GM19397 (cell line): ENCODE data around the gene LRRC23.
A peak's percentile ranks its signal among the peaks of the same experiment; 100 is the strongest.

ENCODE experiments used
- ATAC-seq: cut with Tn5 transposase; IDR thresholded peaks from one replicate; pipeline ENCODE4 v1.9.1; 2021; ENCODE audit warnings: mild to moderate bottlenecking, moderate library complexity; ENCODE audit not compliant: unreplicated experiment

The LRRC23 gene

DNA sequence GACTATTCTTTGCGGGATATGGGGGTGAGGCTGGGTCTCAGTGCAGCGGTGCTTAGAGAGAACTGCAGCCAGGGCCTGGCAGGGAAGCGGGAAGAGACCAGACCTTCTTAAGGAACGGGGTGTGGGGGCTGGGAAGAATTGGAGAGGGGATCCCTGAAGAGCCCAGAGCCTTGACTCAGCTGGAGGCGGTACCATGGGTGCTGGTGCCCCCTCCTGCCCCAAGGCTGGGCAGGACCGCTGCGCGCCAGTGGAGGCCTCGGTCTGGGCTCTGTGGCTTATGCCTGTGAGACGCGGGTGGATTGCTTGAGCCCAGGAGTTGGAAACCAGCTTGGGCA is 37.7 kb downstream of the LRRC23 start:
- no peak for ATAC-seq

DNA sequence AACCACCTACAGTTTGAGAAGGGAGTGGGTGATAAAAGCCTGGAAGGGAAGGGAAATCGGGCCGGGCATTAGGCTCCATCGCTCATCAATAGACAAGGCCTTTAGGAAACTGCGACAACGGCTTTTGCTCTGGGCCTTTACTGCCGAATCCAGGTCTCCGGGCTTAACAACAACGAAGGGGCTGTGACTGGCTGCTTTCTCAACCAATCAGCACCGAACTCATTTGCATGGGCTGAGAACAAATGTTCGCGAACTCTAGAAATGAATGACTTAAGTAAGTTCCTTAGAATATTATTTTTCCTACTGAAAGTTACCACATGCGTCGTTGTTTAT is 38.7 kb downstream of the LRRC23 start:
- peak; percentile 25 for ATAC-seq

DNA sequence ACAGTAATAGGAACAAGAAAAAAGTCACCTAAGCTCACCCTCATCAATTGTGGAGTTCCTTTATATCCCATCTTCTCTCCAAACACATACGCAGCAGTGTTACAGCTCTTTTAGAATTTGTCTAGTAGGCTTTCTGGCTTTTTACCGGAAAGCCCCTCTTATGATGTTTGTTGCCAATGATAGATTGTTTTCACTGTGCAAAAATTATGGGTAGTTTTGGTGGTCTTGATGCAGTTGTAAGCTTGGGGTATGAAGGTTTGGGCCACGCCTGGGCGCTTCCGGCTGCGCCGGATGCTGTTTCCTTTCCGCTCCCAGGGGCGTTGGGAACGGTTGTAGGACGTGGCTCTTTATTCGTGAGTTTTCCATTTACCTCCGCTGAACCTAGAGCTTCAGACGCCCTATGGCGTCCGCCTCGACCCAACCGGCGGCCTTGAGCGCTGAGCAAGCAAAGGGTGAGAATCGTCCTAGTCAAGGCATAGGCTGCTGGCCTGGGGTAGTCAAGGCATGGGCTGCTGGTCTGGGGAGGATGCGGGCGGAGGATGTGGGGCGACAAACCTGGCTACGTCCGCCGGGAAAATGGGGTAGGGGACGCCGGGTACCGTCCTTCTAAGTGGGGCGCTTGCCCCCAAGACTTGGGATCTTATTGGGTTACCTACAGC is 39.2 kb downstream of the LRRC23 start, which contains the start of the genes C12orf57 and RNU7-1:
C12orf57 (plus strand) TSS at position 301 of the 659 bp plus-strand sequence; CDS start at position 401, 100 bp downstream.
RNU7-1 (plus strand) TSS at position 95 of the 659 bp plus-strand sequence.
- peak; percentile 23 for ATAC-seq

DNA sequence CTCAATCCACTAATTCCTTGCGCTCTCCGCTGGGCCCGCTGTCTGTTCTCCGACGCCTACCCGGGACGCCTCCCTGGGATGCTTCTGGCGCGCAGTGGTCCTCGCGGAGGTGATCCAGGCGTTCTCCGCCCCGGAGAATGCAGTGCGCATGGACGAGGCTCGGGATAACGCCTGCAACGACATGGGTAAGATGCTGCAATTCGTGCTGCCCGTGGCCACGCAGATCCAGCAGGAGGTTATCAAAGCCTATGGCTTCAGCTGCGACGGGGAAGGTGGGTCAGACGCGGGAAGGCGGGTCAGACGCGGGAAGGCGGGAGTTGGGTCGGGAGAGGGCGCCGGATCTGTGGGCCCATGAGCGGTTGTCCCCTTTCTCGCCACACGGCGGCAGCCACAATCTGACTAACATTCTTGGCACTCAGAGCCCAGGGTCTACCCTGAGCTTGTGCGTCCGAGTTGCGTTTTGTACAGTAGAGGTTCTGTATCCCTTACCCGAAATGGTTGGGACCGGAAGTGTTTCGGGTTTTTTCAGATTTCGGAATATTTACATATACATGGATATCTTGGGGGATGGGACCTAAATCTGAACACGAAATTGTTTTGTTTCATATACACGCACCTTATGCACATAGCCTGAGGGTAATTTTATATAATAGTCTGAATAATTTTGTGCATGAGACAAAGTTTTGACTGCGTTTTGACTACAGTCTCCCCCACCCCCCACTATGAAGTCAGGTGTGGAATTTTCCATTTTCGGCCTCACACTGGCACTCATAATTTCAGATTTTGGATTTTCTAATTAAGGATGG is 40.0 kb downstream of the LRRC23 start:
- peak; percentile 38 for ATAC-seq

DNA sequence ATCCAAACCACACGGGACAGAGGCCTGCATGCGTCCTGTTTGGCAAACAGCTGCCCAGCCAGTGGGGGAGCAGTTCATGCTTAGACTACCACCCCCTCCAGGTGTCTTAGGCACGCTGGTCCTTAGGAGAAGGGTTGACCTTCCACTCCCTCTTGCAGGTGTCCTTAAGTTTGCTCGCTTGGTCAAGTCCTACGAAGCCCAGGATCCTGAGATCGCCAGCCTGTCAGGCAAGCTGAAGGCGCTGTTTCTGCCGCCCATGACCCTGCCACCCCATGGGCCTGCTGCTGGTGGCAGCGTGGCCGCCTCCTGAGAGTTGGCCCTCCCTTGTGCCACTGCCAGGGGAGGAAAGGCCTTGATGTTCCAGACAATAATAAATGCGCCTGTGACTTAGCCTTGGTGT is 41.0 kb downstream of the LRRC23 start:
- no peak for ATAC-seq

DNA sequence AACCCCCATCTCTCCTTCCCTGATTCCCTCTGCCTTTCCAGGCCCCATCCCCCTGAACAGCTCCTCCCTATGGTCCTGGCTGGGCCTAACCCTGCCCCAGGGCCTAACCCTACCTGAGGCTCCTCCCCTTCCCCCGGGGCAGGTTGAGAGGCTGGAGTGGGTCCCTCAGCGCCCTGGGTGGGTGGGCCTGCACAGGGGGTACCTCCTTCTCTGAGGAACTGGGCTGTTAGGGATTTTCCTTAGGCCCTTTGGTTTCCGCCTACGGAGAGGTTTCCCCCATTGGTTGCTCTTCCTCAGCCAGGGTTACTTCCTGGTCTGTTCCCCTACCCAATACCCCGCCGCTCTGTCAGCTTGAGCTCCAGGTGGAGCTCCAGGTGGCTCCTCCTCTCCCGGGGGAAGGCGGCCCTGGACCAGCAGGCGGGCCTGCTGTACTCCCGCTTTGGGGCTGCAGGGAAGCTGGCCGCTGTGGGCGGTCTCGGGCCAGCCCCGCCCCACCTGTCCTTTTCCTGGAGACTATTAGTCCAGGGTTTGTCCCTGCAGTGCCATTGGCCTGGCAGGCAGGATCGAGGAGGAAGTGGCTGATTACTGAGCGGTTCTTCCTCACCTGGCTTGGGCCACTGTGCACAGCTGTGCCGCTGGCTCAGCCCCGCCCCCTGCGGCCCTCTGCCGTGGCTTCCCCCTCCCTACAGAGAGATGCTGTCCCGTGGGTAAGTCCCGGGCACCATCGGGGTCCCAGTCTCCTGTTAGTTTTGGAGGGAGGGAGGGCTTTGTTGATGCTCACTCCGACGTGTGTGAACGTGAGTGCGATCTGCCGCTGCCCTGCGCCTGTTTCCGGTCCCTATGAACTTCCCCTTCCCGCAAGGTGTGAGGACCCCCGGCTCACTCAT is 41.7 kb downstream of the LRRC23 start:
- no peak for ATAC-seq

DNA sequence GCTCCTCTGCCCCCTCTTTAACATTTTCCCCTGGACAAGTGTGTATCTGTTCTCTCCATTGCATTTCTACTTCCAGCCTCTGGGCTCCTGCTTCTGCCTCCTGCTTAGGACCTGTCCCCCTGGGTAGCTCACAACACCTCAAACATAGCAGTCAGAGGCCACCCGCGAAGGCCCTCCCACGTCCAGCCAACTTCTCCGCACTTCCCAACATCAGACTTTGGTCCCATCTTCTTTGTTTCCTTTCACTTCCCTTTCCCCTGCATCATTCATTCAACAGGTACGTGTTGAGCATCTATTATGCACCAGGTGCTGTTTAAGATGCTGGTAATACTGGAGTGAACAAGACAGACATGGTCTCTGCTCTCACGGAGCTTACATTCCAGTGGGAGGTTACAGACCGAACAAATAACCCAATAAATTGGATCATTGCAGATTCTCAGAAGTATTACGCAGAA is 42.3 kb downstream of the LRRC23 start:
- no peak for ATAC-seq

DNA sequence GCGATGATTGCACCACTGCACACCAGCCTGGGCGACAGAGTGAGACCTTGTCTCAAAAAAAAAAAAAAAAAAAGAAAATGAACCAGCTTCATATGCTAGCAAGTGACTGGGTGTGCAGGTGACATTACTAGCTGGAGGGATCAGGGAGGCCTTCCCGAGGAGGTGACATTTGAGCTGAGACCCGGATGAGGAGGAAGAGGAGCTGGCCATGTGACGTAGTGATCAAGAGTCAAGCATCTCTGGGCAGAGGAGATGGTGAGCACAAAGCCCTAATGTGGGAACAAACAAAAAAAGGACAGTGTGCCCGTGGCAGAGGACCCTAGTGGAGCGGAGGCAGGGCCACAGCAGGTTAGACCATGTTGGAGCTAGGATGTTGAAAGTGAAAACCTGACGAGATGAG is 43.0 kb downstream of the LRRC23 start:
- no peak for ATAC-seq

DNA sequence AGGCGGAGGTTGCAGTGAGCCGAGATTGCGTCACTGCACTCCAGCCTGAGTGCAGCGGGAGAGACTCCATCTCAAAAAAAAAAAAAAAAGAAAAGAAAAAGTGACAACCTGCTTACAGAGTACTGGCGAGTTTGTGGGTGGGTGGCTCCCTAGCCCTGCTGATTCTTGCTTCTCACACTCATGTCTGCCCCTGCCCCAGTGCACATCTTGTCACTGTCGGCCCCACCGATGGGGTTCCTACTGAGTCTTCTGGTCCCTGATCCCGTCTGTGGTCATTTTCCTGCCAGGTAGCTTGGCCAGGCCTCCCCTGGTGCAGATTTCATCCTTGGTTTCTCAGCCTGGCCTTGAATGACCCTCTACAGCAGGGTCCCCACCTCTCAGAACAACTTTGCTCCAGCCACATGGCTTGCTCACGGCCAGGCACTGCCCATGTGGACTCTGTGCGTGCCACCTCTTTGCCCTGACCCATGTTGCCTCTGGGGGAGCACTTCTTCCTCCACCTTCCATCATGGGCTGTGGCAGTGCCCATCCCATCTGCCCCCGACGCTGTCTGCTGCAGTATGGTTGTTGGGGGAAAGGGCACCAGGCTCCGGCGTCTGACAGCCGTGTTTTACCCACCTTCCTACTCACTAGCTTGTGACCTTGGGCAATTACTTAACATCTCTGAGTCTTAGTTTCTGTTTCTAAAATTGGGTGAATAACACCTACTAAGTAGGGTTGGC is 44.4 kb downstream of the LRRC23 start:
- no peak for ATAC-seq

DNA sequence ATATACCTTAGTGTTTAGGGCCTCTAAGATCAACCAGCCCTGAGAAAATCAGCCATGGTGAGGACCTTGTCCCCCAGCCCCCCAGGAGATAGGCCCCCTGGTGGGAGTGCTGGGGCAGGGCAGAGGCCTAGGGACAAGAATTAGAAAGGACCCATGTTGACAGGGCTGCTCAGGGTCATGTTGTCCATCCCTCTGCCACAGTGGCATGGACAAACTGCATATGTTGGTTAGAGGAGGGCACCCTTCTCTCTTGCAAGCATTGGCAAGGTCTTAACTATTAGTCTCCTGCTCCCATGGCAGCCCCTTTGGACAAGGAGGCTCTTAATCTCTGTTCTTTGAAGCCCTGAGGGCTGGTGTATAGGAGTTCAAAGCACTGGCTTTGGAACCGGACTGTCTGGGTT is 45.8 kb downstream of the LRRC23 start:
- ATAC-seq, result no peak

DNA sequence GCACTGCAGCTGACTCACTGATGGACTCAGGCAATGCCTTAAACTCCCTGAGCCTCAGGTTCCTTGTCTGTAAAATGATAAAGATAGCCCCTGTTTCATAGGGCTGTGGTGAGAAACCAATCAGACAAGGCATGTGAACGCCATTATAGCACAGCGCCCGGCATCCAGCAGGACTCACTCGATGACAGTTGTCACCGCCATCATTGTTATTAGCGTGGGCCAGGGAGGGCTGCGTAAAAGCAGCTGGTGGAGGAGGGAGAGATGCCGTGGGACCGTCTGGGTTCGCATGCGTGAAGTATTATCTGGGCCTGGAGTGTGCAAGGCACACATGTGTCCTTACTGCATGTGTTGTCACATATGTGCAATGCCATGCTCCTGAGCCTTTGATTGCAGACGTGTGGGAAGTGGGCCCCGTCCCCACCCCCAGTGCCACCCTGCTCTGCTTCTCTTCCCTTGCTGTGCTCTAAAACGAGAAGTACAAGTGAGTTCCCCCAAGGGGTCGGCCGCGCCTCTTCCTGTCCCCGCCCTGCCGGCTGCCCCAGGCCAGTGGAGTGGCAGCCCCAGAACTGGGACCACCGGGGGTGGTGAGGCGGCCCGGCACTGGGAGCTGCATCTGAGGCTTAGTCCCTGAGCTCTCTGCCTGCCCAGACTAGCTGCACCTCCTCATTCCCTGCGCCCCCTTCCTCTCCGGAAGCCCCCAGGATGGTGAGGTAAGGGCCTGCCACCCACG is 46.4 kb downstream of the LRRC23 start, which contains the start of gene PTPN6:
PTPN6 (plus strand) TSS at position 546 of the 730 bp plus-strand sequence; CDS start at position 703, 157 bp downstream.
- ATAC-seq, result no peak

DNA sequence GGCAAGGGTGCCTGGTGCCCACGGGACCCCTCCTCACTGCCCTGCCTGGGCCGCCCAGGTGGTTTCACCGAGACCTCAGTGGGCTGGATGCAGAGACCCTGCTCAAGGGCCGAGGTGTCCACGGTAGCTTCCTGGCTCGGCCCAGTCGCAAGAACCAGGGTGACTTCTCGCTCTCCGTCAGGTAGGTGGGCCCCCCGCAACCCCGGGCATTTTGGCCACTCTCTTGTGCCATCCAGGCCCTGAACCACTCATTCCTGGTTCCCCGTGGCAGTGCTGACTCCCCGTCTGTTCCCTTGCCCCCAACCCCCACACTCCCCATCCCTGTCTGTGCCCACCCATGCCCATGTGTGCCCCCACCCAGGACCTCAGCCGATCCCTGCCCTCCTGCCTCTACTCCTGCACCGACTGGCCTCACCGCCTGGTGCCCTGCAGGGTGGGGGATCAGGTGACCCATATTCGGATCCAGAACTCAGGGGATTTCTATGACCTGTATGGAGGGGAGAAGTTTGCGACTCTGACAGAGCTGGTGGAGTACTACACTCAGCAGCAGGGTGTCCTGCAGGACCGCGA is 47.0 kb downstream of the LRRC23 start:
- ATAC-seq, result no peak

DNA sequence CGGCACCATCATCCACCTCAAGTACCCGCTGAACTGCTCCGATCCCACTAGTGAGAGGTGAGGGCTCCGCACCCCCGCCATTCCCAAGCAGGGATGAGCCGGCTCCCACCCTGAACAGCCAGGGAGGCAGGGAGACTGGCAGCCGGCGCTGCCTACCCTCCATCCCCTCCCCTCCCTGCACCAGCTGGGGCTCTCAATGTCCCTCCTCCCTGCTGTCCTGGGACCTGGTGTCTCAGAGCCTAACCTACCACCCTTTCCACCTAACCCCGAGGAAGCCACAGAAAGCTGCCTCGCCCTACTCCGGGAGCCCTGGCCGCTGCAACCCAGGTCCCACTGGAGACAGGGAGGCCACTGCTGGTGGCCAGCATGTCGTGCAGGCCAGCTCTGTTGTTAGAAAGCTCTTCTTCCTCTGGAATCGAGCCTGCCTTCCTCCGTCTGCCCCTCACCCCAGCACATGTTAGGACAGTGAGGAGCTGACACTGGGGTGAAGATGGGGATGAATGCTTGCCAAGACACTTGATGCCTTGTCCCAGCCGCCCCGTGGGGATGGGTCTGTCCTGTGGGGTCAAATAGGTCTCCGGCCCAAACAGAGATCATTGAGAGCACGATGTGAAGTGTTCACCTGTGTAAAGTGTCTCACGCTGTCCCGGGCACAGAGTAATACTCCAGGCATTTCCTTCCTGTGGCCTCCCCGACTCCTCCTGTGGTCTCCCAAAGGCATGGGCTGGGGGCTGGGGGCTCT is 47.7 kb downstream of the LRRC23 start:
- no peak for ATAC-seq

DNA sequence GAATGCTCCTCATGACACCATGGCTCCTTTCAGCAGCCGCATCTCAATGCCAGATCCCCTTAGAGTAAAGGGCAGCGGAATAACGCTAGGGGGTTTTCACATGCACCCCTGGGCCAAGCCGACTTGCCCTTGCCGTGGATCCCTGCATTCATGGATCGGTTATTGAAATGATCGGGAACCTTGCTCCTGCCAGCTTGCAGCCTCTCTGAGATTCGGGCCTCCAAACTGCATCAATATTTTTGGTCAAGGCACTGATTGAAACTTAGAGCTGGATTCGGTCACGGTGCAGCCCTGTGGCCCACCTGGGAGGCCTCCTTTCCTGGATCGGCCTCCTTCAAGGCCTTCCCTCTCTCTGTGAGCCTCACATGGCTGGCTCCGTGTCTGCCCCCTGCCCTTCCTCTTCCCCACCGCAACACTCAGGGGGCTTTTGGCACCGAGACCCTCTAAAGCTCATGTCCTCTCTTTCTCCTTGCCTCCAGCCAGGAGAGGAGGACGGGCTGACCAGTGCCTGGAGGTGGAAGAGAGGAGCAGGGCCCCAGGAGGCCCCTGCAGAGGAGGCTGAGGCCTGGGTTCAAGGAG is 48.3 kb downstream of the LRRC23 start:
- ATAC-seq, result no peak

DNA sequence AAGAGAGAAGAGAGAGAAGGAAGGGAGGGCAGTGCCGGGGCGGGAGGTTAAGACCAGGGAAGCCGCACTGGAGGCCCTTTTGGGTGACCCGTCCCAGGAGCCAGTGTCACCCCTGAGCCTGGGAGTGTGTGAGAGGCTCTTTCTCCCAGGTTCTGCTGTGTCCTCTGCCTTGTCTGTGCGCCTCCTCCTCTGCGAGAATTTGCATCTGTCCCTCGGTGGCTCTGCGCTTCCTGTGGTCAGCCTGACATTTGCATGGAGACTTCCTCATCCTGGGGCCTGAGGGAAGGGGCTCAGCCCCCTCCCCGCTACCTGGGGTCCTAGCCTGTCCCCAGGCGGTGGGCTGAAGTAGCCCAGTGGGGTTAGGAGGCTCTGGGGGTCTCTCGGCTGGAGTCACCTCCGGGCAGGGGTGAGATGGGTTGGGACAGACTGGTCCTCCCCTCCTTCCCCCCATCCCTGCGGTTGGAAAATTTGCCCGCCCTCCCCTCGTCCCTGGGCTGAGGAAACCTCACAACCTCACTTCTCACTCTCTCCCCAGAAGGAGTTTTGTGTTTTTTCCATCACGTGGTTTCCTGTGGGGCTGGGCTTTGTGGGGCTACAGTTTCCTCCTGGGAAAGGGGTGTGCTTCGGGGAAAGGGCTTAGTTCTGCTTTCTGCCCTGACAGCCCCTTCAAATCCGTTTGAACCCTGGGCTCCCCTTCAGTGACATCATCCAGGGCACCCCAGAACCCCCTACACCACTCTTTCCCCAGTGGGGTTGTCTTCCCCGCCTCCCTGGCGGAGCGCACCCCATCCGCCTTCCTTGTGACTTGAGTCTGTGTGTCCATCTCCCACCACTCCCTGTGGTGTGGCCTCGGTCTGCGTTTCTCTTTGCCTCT is 49.1 kb downstream of the LRRC23 start:
- peak; percentile 51 for ATAC-seq

DNA sequence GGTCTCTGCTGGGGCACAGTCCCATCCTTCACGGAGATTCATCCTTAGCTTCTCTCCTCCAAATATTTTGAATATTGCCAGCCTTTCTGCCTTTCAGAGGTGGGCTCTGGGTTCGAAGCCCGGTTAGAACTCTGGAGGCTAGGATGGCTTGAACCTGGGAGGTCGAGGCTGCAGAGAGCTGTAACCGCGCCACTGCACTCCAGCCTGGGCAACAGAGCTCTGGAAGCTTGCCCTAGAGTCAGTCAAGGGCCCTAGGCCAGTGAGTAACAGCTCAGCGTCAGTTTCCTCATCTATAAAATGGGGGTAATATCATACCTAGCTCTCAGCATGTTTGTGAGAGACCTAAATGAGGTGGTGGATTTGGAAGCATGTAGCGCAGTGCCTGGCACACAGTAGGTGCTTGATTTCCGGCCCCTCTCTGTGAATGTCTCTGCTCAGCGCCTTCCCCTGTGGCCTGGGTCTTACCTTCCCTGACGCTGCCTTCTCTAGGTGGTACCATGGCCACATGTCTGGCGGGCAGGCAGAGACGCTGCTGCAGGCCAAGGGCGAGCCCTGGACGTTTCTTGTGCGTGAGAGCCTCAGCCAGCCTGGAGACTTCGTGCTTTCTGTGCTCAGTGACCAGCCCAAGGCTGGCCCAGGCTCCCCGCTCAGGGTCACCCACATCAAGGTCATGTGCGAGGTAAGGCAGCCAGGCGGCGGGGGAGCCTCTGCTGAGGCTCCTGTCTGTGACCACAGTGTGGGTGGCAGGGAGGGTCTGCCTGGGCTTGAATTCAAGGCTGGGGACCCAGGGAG is 49.9 kb downstream of the LRRC23 start:
- ATAC-seq, result no peak
